Right lobe of liver (tissue), 6 donors: ENCODE measurements around the gene ADPGK. TPM values are rescaled to one million over a fixed set of nuclear protein-coding genes. Genes with fewer than 3 reads are reported as not detected.

Experiments
- ATAC-seq, 4 donors: fragments of 200-7000 bp; cut with Tn5 transposase; one replicate each; pipeline ENCODE4 v1.9.1; 2020; ENCODE audit warnings: mild to moderate bottlenecking in 4 of 4, moderate library complexity in 4 of 4
- DNase-seq, 3 donors: peaks; one replicate each; pipeline ENCODE4 v3.0.0-alpha.2; 2020
- H3K27ac ChIP-seq, 3 donors: fragments of 200-600 bp; one replicate each; pipeline ENCODE4 v1.8.0; 2022
- H3K27me3 ChIP-seq, 2 donors: fragments of 200-600 bp; one replicate each; pipeline ENCODE4 v1.8.0; 2022
- H3K36me3 ChIP-seq, 4 donors: fragments of 200-600 bp; sonication (generic) in 1 of 4; one replicate each; pipeline versions ENCODE4 v1.5.1 to v1.8.0; 2017 to 2022; ENCODE audit warnings: control low read depth in 1 of 4
- H3K4me1 ChIP-seq, 4 donors: fragments of 200-600 bp; sonication (generic) in 1 of 4; one replicate each; pipeline versions ENCODE4 v1.5.1 to v1.8.0; 2017 to 2022; ENCODE audit warnings: control low read depth in 1 of 4
- H3K4me3 ChIP-seq, 3 donors: fragments of 200-600 bp; one replicate each; pipeline ENCODE4 v1.8.0; 2022
- H3K9me3 ChIP-seq, 4 donors: fragments of 200-600 bp; sonication (generic) in 1 of 4; one replicate each; pipeline versions ENCODE4 v1.5.1 to v1.8.0; 2017 to 2022; ENCODE audit warnings: control low read depth in 1 of 4
- CTCF ChIP-seq, 4 donors: fragments of 200-600 bp in 3 of 4; fragments of 450-650 bp in 1 of 4; IDR thresholded peaks; one replicate each; pipeline versions ENCODE4 v1.5.1 to v1.8.0; 2016 to 2022; ENCODE audit warnings: antibody characterized with exemption in 4 of 4, mild to moderate bottlenecking in 2 of 4
- POLR2A ChIP-seq: fragments of 450-650 bp; IDR thresholded peaks from one replicate; pipeline ENCODE4 v1.6.1; 2017; ENCODE audit warnings: antibody characterized with exemption, mild to moderate bottlenecking
- WGBS: methylation state at CpG from one replicate; pipeline ENCODE4 v1.1.6; 2018; ENCODE audit warnings: low coverage, low lambda C conversion rate; ENCODE audit not compliant: insufficient coverage; ENCODE audit errors: missing lambda C conversion rate; 5-methylcytosine and 5-hydroxymethylcytosine counted together
- intact Hi-C, 2 donors: fragments of 100-400 bp; cut with DNase I; formaldehyde crosslinking; loops; one replicate each; pipeline versions ENCODE4 v1.11.2 to v1.14.1; 2022
- total RNA-seq, 6 experiments: library from RNA; depleted of rRNA in 2 of 6; stranded (reverse); fragments of >200 nt in 2 of 6; fragmentation: NEBNext Ultra II Directional in 3 of 6; extraction: Animal tissue kit (Norgen Biotek cat#: 25700) in 3 of 6; gene quantifications; one replicate each; pipeline versions ENCODE4 v1.1.0 to v1.2.4, GENCODE V29; 2016 to 2023
- donor health status: DM: no; HTN: yes; CAD: no.
- donor health status: DM: no; HTN: no; CAD: no.
- donor health status: DM: no; HTN: no; CAD: no.
- donor health status: DM: no; HTN: yes; CAD: no.
- donor health status: DM: no; HTN: yes; CAD: no.

The ADPGK gene
- total RNA-seq, 6 experiments from 2014 or later: 13.9 to 22.1 (median 19.8) TPM

GRCh38 chr15:72785432-72785831 lies 1.9 kb upstream of the ADPGK start:
- Histone ChIP-seq H3K4me3 (no peak overlapping the region), H3K27ac (no peak overlapping the region), H3K4me1 (peaks cover 0 to 14% (median 8%) of the 10 kb centered on the region in 4 donors), H3K9me3 (no peaks in the 10 kb centered on the region), H3K36me3 (no peaks in the 10 kb centered on the region), H3K27me3 (no peaks in the 10 kb centered on the region)
- DNase-seq (no peak), ATAC-seq (no peak)
- 66% methylated on average over 4 of the region's 4 CpGs for WGBS
- intact Hi-C loops: no loop called here
- no peak for TF ChIP-seq POLR2A
- no peak for TF ChIP-seq CTCF (IDR thresholded peaks at IDR 0.05)

- intact Hi-C loops: no loop called here
- Histone ChIP-seq H3K4me1 (peaks cover 0 to 14% (median 8%) of the 10 kb centered on the region in 4 donors), H3K27ac (peak overlapping the region; percentile 61 to 95 (median 88)), H3K27me3 (no peaks in the 10 kb centered on the region), H3K4me3 (peak overlapping the region; percentile 99 to 100 (median 100)), H3K36me3 (peaks cover 0 to 6% (median 0%) of the 10 kb centered on the region in 4 donors), H3K9me3 (no peaks in the 10 kb centered on the region)
- DNase-seq (peak in 1 of 3 donors; percentile 51), ATAC-seq (no peak)
- TF ChIP-seq CTCF (IDR thresholded peaks at IDR 0.05) (no peak), POLR2A (no peak)
- 31% methylated on average over 7 of the region's 7 CpGs for WGBS
Measured at GRCh38 chr15:72784456-72784876, 908 bp upstream of the ADPGK start.

GRCh38 chr15:72783004-72783639 lies 436 bp downstream of the ADPGK start:
- Histone ChIP-seq H3K4me1 (peaks cover 0 to 14% (median 8%) of the 10 kb centered on the region in 4 donors), H3K27me3 (no peaks in the 10 kb centered on the region), H3K9me3 (no peaks in the 10 kb centered on the region), H3K4me3 (peak overlapping the region; percentile 99 to 100 (median 100)), H3K27ac (peak overlapping the region; percentile 61 to 95 (median 88)), H3K36me3 (peaks cover 0 to 6% (median 0%) of the 10 kb centered on the region in 4 donors)
- 0% methylated on average over 15 of the region's 52 CpGs for WGBS
- DNase-seq (peak in 1 of 3 donors; percentile 77), ATAC-seq (peak in 3 of 4 donors; percentile 5 to 52 (median 33))
- TF ChIP-seq CTCF (IDR thresholded peaks at IDR 0.05) (no peak), POLR2A (no peak)
- intact Hi-C loops: no loop called here

GRCh38 chr15:72782274-72783003 lies 1.1 kb downstream of the ADPGK start:
- intact Hi-C loops: no loop called here
- H3K4me1 ChIP-seq: peaks cover 0 to 14% (median 8%) of the 10 kb centered on the region in 4 donors
- H3K9me3 ChIP-seq: no peaks in the 10 kb centered on the region
- no peaks in the 10 kb centered on the region for H3K27me3 ChIP-seq
- DNase-seq (no peak), ATAC-seq (no peak)
- 34% methylated on average over 12 of the region's 14 CpGs for WGBS
- peak overlapping the region in 2 of 3 donors; percentile 88 to 95 for H3K27ac ChIP-seq
- H3K36me3 ChIP-seq: peaks cover 0 to 6% (median 0%) of the 10 kb centered on the region in 4 donors
- peak overlapping the region; percentile 99 to 100 (median 100) for H3K4me3 ChIP-seq
- TF ChIP-seq CTCF (IDR thresholded peaks at IDR 0.05) (no peak), POLR2A (no peak)
